COLO829 (cell line): ENCODE measurements around the gene FREM1.
"Not testable (repeated sequence)": the region's sequence is repeated elsewhere in the genome, so short reads cannot be mapped to it uniquely, and the experiment has no call there.

Source experiments
- DNase-seq: peaks from one replicate; pipeline ENCODE4 v3.0.0; 2012; ENCODE audit warnings: low spot score

FREM1 gene, protein sequence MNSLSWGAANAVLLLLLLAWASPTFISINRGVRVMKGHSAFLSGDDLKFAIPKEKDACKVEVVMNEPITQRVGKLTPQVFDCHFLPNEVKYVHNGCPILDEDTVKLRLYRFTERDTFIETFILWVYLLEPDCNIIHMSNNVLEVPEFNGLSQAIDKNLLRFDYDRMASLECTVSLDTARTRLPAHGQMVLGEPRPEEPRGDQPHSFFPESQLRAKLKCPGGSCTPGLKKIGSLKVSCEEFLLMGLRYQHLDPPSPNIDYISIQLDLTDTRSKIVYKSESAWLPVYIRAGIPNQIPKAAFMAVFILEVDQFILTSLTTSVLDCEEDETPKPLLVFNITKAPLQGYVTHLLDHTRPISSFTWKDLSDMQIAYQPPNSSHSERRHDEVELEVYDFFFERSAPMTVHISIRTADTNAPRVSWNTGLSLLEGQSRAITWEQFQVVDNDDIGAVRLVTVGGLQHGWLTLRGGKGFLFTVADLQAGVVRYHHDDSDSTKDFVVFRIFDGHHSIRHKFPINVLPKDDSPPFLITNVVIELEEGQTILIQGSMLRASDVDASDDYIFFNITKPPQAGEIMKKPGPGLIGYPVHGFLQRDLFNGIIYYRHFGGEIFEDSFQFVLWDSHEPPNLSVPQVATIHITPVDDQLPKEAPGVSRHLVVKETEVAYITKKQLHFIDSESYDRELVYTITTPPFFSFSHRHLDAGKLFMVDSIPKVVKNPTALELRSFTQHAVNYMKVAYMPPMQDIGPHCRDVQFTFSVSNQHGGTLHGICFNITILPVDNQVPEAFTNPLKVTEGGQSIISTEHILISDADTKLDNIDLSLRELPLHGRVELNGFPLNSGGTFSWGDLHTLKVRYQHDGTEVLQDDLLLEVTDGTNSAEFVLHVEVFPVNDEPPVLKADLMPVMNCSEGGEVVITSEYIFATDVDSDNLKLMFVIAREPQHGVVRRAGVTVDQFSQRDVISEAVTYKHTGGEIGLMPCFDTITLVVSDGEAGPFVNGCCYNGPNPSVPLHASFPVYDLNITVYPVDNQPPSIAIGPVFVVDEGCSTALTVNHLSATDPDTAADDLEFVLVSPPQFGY (N-terminal part only)

GRCh38 chr9:14909961-14910805 is at the start of gene FREM1:
Gene FREM1 (minus strand): TSS chr9:14910428. CDS start chr9:14868977, 41,451 bp downstream.
- peak; percentile 43 for DNase-seq

- DNase-seq: no peak
These were observed 48.8 kb upstream of the FREM1 start for GRCh38 chr9:14958989-14959388.

DNA sequence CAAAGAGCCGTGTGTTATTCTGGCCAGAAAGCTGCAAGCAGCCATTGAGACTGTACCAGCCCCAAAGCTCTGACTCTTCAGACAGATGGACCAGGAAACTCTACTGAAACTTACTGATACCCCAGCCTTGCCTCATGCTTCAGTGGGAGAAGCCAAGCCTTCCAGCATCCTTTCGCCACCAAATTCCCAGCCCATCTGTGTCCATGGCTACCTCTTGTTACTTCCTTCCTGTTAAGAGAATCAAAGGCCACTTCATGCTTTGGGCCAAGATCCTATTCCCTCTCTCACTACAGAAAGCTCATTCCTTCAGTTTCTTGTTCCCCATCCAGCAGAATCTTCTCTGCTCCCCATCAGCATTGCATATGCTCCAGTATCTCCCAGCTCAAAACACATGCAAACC is 46.9 kb upstream of the FREM1 start:
- no peak for DNase-seq

GRCh38 chr9:14956208-14956607 is 46.0 kb upstream of the FREM1 start:
- no peak for DNase-seq

GRCh38 chr9:14945351-14945750 is 35.1 kb upstream of the FREM1 start:
- no peak for DNase-seq

DNA sequence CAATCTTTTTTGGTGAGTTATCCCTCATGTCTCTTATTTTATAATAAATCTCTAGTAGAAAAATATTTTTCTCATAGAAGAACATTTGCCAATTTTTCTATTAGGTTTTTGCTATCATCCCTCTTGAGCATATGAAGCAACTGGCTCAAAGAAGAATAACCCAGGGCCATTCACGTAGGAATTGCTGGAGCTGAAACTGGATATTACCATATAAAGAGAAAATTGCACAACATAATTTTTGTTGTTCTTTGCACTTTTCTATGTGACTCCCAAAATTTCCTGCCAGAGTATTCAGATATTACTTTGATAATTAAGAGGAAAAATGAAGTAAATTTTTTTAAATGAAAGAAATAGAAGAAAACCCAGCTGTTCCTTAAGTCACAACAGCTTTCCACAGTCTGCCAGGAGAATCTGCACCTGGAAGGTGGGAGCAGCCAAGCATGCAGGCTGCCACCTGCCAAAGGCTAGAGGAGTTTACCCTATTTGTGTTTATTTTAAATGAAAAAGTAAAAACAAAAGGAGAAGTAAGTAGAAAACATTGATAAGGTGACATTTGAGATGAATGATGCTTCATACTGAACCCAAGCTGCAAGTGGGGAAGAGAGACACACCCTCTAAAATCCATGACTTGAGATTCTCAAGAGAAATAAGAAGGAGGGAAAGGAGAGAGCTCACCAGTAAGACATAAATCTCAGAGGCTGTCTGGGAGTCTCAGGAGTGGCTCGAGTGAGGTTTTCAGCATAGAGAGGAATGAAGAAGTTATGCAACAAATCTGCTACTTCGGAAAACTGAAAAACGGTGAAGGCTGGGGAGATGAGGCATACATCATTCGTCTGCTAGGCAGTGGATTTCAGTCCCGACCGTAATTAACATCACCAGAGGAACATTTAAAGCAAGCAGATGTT is 31.5 kb upstream of the FREM1 start:
- DNase-seq: no peak

- peak; percentile 48 for DNase-seq
These were observed 29.1 kb upstream of the FREM1 start for GRCh38 chr9:14939378-14939777.

DNA sequence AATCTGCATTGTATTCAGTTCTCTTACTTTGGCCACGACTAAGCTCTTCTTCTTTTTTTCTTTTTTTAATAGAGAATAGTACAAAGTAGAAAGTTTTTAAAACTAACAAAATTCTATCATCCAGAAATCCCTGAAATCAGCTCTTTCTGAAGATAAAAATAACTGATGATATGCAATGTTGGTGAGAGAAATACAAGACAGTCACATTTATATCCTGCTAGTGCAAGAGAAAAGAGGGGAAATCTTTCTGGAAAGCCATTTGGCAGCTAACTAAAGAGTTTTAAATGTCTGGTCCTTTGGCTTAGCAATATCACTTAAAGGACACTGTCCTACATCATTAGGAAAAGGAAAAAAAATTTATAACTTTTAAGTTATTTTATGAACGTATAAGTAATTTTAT is 27.0 kb upstream of the FREM1 start:
- DNase-seq: no peak

GRCh38 chr9:14936491-14936890 is 26.3 kb upstream of the FREM1 start:
- no peak for DNase-seq

GRCh38 chr9:14935964-14936363 is 25.7 kb upstream of the FREM1 start:
- no peak for DNase-seq

- no peak for DNase-seq
These were observed 25.0 kb upstream of the FREM1 start for GRCh38 chr9:14935106-14935751.

DNA sequence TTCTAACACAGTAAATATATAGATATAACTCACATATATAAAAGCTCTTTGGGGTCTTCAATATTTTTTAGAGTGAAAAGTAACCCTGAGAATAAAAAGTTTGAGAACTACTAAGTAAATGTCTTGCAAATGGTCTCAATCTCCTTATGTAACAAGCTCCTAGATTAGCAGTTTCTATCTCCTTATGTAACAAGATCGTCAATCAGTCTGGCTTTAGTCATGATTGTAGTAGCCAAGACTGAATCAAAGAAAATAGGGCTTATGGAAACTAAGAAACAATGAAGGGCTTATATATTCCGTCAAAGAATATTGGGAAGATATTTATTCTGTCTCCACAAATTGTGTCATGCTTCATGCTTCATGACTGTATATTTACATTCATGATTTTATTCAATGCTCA is 22.4 kb upstream of the FREM1 start:
- no peak for DNase-seq

- no peak for DNase-seq
These were observed 22.0 kb upstream of the FREM1 start for GRCh38 chr9:14932231-14932630.

DNA sequence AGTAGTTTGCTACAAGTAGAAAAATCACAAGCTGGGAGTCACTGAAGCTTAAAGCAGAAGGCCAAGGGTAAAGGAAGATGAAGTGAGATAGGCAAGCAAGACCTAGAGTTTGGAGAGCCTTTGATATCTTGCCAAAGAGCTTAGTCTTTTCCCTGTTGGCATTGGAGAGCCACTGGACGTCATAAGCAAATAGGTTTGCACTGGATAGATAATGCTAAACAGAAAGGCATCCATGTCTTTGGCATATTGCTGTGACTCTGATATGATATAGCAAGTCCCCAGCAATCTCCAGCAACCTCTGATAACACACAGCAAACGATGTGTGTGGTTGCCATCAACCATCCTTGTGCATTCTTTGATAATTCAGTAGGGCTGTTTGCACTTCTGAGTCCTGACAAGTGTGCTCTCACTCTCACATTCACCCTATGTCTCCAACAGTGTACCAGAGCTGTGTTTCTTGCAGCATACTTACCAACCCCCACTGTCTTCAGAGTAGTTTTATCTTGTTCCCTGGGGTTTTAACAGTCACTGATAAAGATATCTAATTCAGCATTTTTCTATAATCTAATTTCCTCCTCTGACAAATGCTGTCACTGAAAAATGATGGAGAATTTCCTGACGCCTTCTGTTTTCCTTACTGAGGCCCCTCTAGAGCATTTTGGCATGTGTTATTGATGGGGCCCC is 16.9 kb upstream of the FREM1 start:
- DNase-seq: no peak

GRCh38 chr9:14924230-14925219 is 14.3 kb upstream of the FREM1 start:
- DNase-seq: no peak

DNA sequence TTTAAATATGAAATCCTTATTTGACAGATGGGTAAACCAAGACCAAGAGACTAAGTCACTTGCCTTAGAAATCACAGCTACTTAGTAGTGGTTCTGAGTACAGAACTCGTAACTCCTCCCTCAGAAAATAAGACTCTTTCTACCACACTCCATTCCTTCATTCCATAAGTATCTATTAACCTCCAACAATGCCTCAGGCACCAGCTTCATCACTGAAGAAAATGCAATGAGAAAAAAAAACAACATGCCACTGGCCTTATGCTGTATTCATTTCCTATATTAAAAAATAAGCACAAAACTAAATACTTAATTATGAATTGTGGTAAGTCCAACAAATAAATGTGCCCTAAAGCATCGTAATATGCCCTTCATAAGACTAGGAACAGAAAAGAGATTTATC is 13.5 kb upstream of the FREM1 start:
- no peak for DNase-seq

DNA sequence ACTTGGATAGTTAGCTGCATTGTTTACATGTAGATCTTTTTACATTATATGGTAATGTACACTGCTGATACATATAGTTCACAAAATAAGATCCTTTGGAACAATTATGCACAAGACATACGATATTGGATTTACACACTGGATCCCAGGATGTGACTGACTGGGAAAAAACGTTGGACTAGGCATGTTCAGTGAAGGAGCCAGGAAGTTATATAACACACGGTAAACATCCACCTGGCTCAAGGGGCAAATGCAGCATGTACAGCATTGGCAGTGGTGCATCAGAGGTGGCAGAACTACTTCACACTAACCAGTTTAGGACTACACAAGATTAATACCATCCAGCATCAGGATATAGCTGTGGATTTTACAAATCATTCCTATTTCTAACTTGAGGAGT is 10.6 kb upstream of the FREM1 start:
- DNase-seq: not testable (repeated sequence)

DNA sequence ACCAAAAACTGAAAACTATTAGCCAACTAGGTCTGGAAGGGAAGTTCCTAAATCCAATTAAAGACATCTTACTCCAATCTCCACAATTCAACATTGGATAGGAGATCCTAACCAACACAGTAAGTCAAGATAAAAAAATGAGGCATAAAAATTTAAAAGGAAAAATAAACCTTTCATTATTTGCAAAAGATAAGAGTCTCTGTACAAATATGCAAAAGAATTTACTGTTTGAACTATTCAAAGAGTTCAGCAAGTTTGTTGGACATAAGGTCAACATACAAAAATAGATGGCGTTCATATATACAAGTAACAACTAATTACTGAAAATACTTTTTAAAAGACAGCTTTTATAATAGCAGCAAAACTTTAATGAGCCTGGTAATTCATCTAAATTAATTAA is 3.1 kb upstream of the FREM1 start:
- DNase-seq: no peak
